T-helper 22 cell (primary cell): ENCODE data around the gene STIP1.

Experiments used
- DNase-seq: peaks from one replicate; pipeline ENCODE4 v3.0.0-alpha.2; 2020; ENCODE audit warnings: low read depth

STIP1 gene

DNA sequence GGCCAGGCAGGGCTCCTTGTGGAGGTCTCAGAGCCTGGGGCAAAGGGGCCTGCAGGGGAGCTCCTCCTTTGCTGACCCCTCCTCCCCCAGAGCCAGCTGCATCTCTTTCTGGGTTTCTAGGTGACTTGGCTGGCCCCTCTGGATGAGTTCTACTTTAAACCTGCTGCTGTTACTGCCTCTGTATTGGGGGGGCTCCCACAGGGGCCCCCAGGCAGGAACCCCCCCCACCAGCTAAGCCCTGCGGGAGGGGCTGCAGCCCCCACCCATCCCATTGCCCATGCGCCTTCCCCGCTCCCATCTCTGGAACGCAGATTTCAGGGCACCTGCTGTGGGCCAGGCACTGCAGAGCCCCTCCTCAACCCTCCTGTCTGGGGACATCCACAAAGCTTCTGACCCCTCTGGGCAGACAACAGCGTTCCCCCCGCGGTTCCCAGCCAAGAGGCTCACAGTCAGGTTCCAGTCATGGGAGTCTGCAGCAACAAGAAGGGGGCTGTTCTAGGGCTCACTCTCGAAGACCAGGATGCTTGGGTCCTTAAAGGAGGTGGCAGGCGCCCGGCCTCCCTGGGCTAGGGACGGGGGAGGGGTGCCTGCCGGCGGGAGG, 64.5 kb downstream of the STIP1 start:
- DNase-seq: no peak

DNA sequence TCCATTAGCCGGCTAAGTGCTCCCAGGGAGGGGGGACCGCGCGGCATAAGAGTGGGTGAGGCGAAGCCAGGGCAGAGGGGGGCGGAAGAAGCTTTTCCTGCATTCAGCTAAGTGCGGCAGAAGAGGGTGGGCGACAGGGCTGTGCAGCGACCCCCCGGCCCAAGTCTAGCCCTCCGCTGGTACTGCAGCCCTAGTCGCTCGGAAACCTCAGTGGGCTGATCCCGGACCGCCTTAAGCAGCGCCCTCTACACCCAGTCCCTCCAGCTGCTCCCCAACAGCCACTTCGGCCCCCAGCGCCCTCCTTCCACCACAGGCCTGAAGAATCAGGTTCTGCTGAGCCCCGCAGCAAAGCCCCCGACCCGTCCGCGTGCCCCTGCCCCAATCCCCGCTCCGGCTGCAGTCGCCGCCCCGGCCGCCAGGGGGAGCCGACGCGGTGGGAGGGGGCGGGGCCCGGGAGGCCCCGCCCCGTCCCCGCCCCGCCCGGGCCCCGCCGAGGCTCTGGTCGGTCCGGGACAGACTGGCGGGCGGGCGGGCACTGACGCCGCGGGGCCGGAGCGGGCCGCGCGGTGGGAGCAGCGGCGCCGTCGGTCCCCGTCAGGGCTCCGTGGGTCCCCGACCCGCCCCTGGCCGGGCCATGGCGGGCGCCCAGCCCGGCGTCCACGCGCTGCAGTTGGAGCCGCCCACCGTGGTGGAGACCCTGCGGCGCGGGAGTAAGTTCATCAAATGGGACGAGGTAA, 65.2 kb downstream of the STIP1 start, which contains the start of gene PLCB3:
TSS of gene PLCB3 (plus strand) at position 515 of the 737 bp plus-strand sequence. CDS start at position 635, 120 bp downstream.
- peak; percentile 45 for DNase-seq

DNA sequence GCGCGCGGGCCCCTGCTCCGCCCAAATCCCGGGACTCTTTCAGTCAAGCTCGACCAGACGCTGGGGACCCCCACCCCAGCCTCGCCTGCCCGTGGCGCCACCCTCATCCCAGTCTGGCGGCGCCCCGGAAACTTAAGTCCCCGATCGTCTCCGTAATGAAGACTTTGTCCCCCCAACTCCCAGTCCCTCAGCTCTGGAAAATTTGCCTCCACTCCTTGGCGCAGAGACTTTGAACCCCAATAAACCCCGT, 65.7 kb downstream of the STIP1 start:
- no peak for DNase-seq

DNA sequence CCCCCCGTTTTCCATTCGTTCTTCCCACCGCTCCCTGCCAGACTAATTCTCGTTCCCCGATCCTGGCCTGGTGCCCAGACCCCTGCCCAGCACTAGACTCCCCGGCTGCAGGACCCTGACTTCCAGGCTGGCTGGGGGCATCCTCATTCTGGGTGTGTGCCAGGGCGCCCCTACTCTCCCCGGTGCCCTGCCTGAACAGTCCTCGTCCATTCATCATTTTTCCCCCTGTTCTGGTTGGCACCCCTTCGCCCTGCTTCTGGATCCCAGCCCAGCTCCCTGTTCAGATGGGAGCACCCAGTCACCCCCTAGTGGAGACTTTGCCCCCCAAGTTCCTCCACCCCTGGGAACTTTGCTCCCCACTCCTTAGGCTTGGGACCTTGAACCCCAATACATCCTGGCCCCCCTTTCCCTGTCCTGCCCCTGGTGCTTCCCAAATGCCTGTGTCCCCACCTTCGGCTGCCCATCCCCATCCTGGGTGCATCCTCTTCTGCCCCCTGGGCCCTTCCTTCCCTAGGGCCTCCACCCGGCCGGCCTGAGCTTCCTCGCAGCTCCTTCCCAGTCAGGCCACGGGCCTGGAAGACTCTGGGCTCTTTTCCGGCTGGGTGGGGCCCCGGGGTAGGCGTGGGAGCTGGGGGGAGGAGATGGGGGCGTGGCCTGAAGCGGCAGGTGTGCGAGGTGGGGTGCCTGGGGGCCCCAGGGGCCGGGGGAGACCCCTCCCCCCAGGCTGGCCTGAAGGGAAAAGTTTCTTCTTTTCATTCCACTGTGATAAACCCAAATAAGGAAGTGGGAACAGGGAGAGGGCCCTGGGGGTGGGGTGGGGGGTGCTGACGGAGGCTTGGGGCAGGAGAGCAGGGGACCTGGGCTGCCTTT, 66.3 kb downstream of the STIP1 start:
- no peak for DNase-seq

DNA sequence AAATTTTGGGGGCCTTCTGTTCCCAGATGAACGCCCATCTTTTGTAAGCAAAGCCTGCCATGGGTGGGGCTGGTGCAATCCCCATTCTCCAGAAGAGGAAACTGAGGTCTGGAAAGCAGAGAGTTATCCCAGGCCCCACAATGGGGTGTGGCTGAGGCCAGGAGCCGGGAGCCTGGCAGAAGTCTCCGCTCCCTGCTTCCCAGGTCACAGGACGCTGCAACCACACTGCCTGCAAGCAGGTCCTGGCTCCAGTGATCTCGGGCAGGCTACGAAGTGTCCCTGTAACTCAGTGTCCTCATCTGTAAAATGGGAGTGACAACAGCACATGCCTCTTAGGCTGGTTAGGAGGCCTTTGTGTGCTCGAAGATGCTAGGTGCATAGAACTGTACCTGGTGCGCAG, 67.1 kb downstream of the STIP1 start:
- no peak for DNase-seq

DNA sequence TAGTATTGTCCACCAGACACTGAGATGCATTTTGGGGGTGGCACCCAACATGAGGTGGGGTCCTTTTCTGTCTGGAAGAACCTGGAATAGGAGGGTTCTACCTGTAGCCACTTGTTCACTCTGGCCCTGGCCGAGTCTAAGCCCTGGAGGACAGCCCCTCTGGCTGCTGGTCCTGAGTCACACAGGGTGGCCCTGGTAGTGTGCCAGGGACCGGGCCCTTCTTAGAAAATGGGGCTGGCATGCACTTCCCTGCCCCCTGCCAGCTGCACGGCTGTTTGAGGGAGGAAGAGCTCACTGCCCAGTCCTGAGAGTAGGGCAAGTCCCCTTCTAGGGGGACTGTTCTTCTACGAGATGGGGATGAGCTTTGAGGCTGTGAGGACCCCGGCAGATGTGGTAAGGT, 67.5 kb downstream of the STIP1 start:
- no peak for DNase-seq
